GM12878 (cell line): Measurements from ENCODE around the gene PCDHGC5. TPM values are rescaled to one million over a fixed set of nuclear protein-coding genes. Genes with fewer than 3 reads are reported as not detected.

ENCODE experiments used
- ATAC-seq: fragments of 200-7000 bp; cut with Tn5 transposase; 3 replicates; pipeline ENCODE4 v1.9.1; 2020; ENCODE audit warnings: mild to moderate bottlenecking, moderate library complexity
- BruUV-seq: library from RNA; stranded (reverse); fragments of 400-500 nt; replicated peaks from 2 replicates; lab custom pipeline; 2021; lab: Mats Ljungman, UMichigan
- CTCF ChIA-PET: fragments of 300-600 bp; sonication (Branson Sonifier 250); formaldehyde crosslinking; extraction: SDS; loops from one replicate; lab custom pipeline; 2021; ENCODE audit warnings: inconsistent platforms; lab: Yijun Ruan, JAX
- POLR2A ChIA-PET: fragments of 350-600 bp; formaldehyde crosslinking; extraction: SDS; loops from one replicate; lab custom pipeline; 2021; ENCODE audit warnings: inconsistent platforms; lab: Charles Lee
- RAD21 ChIA-PET: fragments of 300-600 bp; sonication (Branson Sonifier 250); formaldehyde crosslinking; loops from one replicate; lab custom pipeline; 2023; ENCODE audit warnings: antibody characterized with exemption; ENCODE audit not compliant: unreplicated experiment; lab: Charles Lee
- SMC1A ChIA-PET: fragments of 300-600 bp; sonication (Branson Sonifier 250); formaldehyde crosslinking; loops from one replicate; lab custom pipeline; 2023; ENCODE audit not compliant: unreplicated experiment, uncharacterized antibody; lab: Charles Lee
- DNase-seq: peaks from one replicate; pipeline ENCODE4 v3.0.0-alpha.2; 2011; ENCODE audit warnings: low read depth, low spot score
- FAIRE-seq: peaks from 3 replicates; lab custom pipeline; 2011; peaks lifted over from hg19 to GRCh38; lab: Jason Lieb, UNC
- H2AFZ ChIP-seq: 2 replicates; pipeline ENCODE4 v1.6.0; 2011; ENCODE audit warnings: low read depth, low read length, control low read depth; ENCODE audit not compliant: control insufficient read depth
- H3K27ac ChIP-seq: 2 replicates; pipeline ENCODE4 v1.5.1; 2011; ENCODE audit warnings: control low read depth; ENCODE audit not compliant: control insufficient read depth, insufficient read depth
- H3K27me3 ChIP-seq, 2 experiments: replicated peaks in 1 of 2; 2 replicates each; pipeline versions ENCODE4 v1.6.0 to v1.6.1; 2011; ENCODE audit warnings: low read length in 1 of 2; ENCODE audit not compliant: control insufficient read depth in 2 of 2, insufficient read depth in 2 of 2
- H3K36me3 ChIP-seq, 2 experiments: 2 replicates each; pipeline ENCODE4 v1.5.1; 2011; ENCODE audit warnings: low read length in 1 of 2; ENCODE audit not compliant: control insufficient read depth in 2 of 2, insufficient read depth in 2 of 2
- H3K4me1 ChIP-seq: 2 replicates; pipeline ENCODE4 v1.6.1; 2011; ENCODE audit warnings: mild to moderate bottlenecking, low read length, moderate library complexity, mixed read lengths; ENCODE audit not compliant: control insufficient read depth, insufficient read depth
- H3K4me2 ChIP-seq: 2 replicates; pipeline ENCODE4 v1.6.0; 2011; ENCODE audit warnings: control low read depth; ENCODE audit not compliant: control insufficient read depth, insufficient read depth
- H3K4me3 ChIP-seq: fragments of 200-600 bp; sonication (generic); 2 replicates; pipeline ENCODE4 v1.5.1; 2016
- H3K79me2 ChIP-seq: 2 replicates; pipeline ENCODE4 v1.6.0; 2011; ENCODE audit warnings: low read length; ENCODE audit not compliant: control insufficient read depth, insufficient read depth
- H3K9ac ChIP-seq: 2 replicates; pipeline ENCODE4 v1.8.0; 2011; ENCODE audit warnings: low read length, control low read depth, mixed read lengths; ENCODE audit not compliant: control insufficient read depth, insufficient read depth
- H3K9me3 ChIP-seq: replicated peaks from 3 replicates; pipeline ENCODE4 v1.5.1; 2011; ENCODE audit warnings: mild to moderate bottlenecking, low read length; ENCODE audit not compliant: control insufficient read depth, insufficient read depth
- H4K20me1 ChIP-seq: 2 replicates; pipeline ENCODE4 v1.6.0; 2011; ENCODE audit not compliant: control insufficient read depth, insufficient read depth
- HDAC2 ChIP-seq: fragments of 200-600 bp; sonication (generic); IDR thresholded peaks from 2 replicates; pipeline ENCODE4 v1.6.1; 2017
- IKZF1 ChIP-seq: fragments of 450-650 bp; conservative IDR thresholded peaks from 2 replicates; pipeline ENCODE4 v1.6.1; 2017; ENCODE audit warnings: antibody characterized with exemption, mild to moderate bottlenecking
- IKZF2 ChIP-seq, 2 experiments: fragments of 450-650 bp; IDR thresholded peaks; 2 replicates each; pipeline ENCODE4 v1.6.1; 2017; ENCODE audit warnings: mild to moderate bottlenecking in 2 of 2, moderate library complexity in 2 of 2
- MTA2 ChIP-seq: fragments of 450-650 bp; IDR thresholded peaks from 2 replicates; pipeline ENCODE4 v1.6.1; 2016; ENCODE audit warnings: low read depth, mild to moderate bottlenecking, moderate library complexity
- STAT3 ChIP-seq: IDR thresholded peaks from 2 replicates; pipeline ENCODE4 v1.6.1; 2011; ENCODE audit warnings: low read depth, low read length, improper control_type of control experiment
- ZBED1 ChIP-seq: IDR thresholded peaks from 2 replicates; pipeline ENCODE4 v1.6.1; 2016; ENCODE audit warnings: borderline replicate concordance
- ZNF687 ChIP-seq: fragments of 450-650 bp; IDR thresholded peaks from 2 replicates; pipeline ENCODE4 v1.6.1; 2017; ENCODE audit warnings: mild to moderate bottlenecking, moderate library complexity
- WGBS: methylation state at CpG from one replicate; pipeline ENCODE4 v1.1.6; 2016; ENCODE audit warnings: low lambda C conversion rate; ENCODE audit not compliant: insufficient replicate concordance, insufficient coverage; ENCODE audit errors: missing lambda C conversion rate; 5-methylcytosine and 5-hydroxymethylcytosine counted together
- in situ Hi-C: fragments of 300-500 bp; cut with MboI; formaldehyde crosslinking; loops from 9 replicates; pipeline ENCODE4 v1.14.3; 2018; ENCODE audit warnings: mixed read lengths
- intact Hi-C: fragments of 100-400 bp; cut with micrococcal nuclease; formaldehyde crosslinking; loops from one replicate; pipeline ENCODE4 v1.14.2; 2022; ENCODE audit not compliant: unreplicated experiment
- polyA plus RNA-seq, 11 experiments: library from polyadenylated mRNA; depleted of rRNA in 4 of 11; unstranded in 6 of 11; stranded (reverse) in 5 of 11; fragments of >200 nt; fragmentation: Nextera tagmentation in 4 of 11; fragmentation: Illumina TruSeq in 1 of 11; extraction: Ambion mirVana in 4 of 11; extraction: Trizol in 1 of 11; gene quantifications; 1 replicate in 1 of 11; 2 replicates in 10 of 11; pipeline versions ENCODE4 v1.2.1 to v1.2.3, GENCODE V29; 2011 to 2016; ENCODE audit warnings: inconsistent platforms in 2 of 11, missing spikeins in 2 of 11, low read depth in 1 of 11
- total RNA-seq, 4 experiments: library from RNA; depleted of rRNA in 3 of 4; stranded (reverse); fragments of >200 nt in 3 of 4; fragmentation: Illumina TruSeq in 1 of 4; extraction: Trizol in 1 of 4; gene quantifications; 2 replicates each; pipeline versions ENCODE4 v1.2.1 to v1.2.3, GENCODE V29; 2013 to 2021
- TF ChIP-seq, protein P1 (sequence below), 3 experiments: IDR thresholded peaks in 2 of 3; conservative IDR thresholded peaks in 1 of 3; 2 replicates each; pipeline ENCODE4 v1.5.1; 2011; ENCODE audit warnings: low read depth in 3 of 3, low read length in 3 of 3, mild to moderate bottlenecking in 3 of 3, control low read depth in 2 of 3, moderate library complexity in 2 of 3, inconsistent platforms in 1 of 3, mixed read lengths in 1 of 3; ENCODE audit not compliant: control insufficient read depth in 2 of 3, insufficient read depth in 1 of 3; ENCODE audit errors: extremely low read depth in 1 of 3
- TF ChIP-seq, protein P2 (sequence below): fragments of 450-650 bp; IDR thresholded peaks from 2 replicates; pipeline ENCODE4 v1.6.1; 2017; ENCODE audit warnings: mild to moderate bottlenecking, moderate library complexity
- TF ChIP-seq, protein P3 (sequence below): fragments of 450-650 bp; IDR thresholded peaks from 2 replicates; pipeline ENCODE4 v1.6.1; 2017; ENCODE audit warnings: low read depth, mild to moderate bottlenecking, moderate library complexity

Gene PCDHGC5
- total and polyA plus RNA-seq, 10 of the 15 experiments (the other 5 are each of a cell fraction or from before 2014, with no cell fraction given): 0.05 to 0.87 (median 0.18) TPM; not detected in 2

DNA sequence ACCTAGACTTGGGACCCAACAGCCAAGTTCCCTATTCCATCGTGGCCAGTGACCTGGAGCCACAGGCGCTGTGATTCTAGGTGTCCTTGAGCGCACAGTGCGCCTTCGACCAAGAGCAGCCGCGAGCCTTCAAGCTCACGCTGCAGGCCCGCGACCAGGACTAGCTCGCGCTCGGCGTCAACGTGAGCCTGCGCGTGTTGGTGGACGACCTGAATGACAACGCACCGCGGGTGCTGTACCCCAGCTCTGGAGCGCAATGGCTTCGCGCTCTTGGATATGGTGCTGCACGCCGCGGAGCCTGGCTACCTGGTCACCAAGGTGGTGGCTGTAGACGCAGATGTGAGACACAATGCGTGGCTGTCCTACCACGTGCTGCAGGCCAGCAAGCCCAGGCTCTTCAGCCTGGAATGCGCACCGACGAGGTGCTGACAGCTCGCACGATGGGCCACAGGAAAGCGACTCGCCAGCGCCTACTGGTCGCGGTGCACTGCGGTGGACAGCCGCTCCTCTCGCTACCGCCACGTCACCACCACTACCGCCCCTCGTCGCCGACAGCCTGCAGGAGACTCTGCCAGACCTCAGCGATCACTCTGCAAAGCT lies 47.2 kb upstream of the PCDHGC5 start (continued):
- TF ChIP-seq, protein P1, sequence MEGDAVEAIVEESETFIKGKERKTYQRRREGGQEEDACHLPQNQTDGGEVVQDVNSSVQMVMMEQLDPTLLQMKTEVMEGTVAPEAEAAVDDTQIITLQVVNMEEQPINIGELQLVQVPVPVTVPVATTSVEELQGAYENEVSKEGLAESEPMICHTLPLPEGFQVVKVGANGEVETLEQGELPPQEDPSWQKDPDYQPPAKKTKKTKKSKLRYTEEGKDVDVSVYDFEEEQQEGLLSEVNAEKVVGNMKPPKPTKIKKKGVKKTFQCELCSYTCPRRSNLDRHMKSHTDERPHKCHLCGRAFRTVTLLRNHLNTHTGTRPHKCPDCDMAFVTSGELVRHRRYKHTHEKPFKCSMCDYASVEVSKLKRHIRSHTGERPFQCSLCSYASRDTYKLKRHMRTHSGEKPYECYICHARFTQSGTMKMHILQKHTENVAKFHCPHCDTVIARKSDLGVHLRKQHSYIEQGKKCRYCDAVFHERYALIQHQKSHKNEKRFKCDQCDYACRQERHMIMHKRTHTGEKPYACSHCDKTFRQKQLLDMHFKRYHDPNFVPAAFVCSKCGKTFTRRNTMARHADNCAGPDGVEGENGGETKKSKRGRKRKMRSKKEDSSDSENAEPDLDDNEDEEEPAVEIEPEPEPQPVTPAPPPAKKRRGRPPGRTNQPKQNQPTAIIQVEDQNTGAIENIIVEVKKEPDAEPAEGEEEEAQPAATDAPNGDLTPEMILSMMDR (IDR thresholded peaks at IDR 0.05 in 2 of 3, conservative IDR thresholded peaks at IDR 0.05 in 1 of 3; ENCODE audit: control insufficient read depth in 2 of 3, extremely low read depth in 1 of 3, insufficient read depth in 1 of 3, low read depth in 3 of 3, low read length in 3 of 3): no peak
- no peak for TF ChIP-seq IKZF2 (IDR thresholded peaks at IDR 0.05)
- TF ChIP-seq STAT3: no peak

GRCh38 chr5:141465351-141465750 lies 23.5 kb upstream of the PCDHGC5 start:
- Histone ChIP-seq H3K4me1 (no peaks in the 10 kb centered on the region), H3K36me3 (no peaks in the 10 kb centered on the region), H2AFZ (no peak overlapping the region), H3K4me3 (no peak overlapping the region), H3K9me3 (no peaks in the 10 kb centered on the region), H3K27me3 (no peaks in the 10 kb centered on the region), H3K79me2 (no peaks in the 10 kb centered on the region), H3K4me2 (no peak overlapping the region), H3K27ac (no peak overlapping the region), H4K20me1 (no peaks in the 10 kb centered on the region), H3K9ac (no peak overlapping the region)
- in situ Hi-C loops (no loop called here), intact Hi-C loops (no loop called here)
- WGBS: 98% methylated on average over 3 of the region's 3 CpGs
- CTCF ChIA-PET: interaction anchor here (1.3 to 2.0 kb wide), 4 partner anchors 10 to 127 kb away, joined by 3 to 12 read pairs (median 4); partner anchors contain the start of gene PCDHGC3
- BruUV-seq: no TSS peak
- ATAC-seq (no peak), DNase-seq (no peak), FAIRE-seq (no peak)
- POLR2A ChIA-PET: no interaction called here
- SMC1A ChIA-PET: interaction anchor here (1.2 to 3.3 kb wide), 4 partner anchors 10 to 98 kb away, joined by 3 to 19 read pairs (median 3); partner anchors contain the start of genes PCDHGA11 and PCDHGC3
- RAD21 ChIA-PET: interaction anchor here (3.5 kb wide), 1 partner anchor 11 kb away, joined by 17 read pairs; the partner anchor contains the start of gene PCDHGC3
- TF ChIP-seq ZBED1: no peak
- TF ChIP-seq IKZF1: no peak
- TF ChIP-seq MTA2: no peak
- TF ChIP-seq, protein P2, sequence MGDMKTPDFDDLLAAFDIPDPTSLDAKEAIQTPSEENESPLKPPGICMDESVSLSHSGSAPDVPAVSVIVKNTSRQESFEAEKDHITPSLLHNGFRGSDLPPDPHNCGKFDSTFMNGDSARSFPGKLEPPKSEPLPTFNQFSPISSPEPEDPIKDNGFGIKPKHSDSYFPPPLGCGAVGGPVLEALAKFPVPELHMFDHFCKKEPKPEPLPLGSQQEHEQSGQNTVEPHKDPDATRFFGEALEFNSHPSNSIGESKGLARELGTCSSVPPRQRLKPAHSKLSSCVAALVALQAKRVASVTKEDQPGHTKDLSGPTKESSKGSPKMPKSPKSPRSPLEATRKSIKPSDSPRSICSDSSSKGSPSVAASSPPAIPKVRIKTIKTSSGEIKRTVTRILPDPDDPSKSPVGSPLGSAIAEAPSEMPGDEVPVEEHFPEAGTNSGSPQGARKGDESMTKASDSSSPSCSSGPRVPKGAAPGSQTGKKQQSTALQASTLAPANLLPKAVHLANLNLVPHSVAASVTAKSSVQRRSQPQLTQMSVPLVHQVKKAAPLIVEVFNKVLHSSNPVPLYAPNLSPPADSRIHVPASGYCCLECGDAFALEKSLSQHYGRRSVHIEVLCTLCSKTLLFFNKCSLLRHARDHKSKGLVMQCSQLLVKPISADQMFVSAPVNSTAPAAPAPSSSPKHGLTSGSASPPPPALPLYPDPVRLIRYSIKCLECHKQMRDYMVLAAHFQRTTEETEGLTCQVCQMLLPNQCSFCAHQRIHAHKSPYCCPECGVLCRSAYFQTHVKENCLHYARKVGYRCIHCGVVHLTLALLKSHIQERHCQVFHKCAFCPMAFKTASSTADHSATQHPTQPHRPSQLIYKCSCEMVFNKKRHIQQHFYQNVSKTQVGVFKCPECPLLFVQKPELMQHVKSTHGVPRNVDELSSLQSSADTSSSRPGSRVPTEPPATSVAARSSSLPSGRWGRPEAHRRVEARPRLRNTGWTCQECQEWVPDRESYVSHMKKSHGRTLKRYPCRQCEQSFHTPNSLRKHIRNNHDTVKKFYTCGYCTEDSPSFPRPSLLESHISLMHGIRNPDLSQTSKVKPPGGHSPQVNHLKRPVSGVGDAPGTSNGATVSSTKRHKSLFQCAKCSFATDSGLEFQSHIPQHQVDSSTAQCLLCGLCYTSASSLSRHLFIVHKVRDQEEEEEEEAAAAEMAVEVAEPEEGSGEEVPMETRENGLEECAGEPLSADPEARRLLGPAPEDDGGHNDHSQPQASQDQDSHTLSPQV: no peak
- TF ChIP-seq ZNF687: no peak
- TF ChIP-seq HDAC2: no peak
- TF ChIP-seq, protein P3, sequence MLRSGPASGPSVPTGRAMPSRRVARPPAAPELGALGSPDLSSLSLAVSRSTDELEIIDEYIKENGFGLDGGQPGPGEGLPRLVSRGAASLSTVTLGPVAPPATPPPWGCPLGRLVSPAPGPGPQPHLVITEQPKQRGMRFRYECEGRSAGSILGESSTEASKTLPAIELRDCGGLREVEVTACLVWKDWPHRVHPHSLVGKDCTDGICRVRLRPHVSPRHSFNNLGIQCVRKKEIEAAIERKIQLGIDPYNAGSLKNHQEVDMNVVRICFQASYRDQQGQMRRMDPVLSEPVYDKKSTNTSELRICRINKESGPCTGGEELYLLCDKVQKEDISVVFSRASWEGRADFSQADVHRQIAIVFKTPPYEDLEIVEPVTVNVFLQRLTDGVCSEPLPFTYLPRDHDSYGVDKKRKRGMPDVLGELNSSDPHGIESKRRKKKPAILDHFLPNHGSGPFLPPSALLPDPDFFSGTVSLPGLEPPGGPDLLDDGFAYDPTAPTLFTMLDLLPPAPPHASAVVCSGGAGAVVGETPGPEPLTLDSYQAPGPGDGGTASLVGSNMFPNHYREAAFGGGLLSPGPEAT: no peak
